LoVo (cell line): ENCODE data around the gene CRYL1.
A peak's percentile ranks its signal among the peaks of the same experiment; 100 is the strongest.

ENCODE experiments used
- DNase-seq: peaks from one replicate; pipeline ENCODE4 v3.0.0-alpha.2; 2016; ENCODE audit warnings: low spot score

CRYL1 gene

DNA sequence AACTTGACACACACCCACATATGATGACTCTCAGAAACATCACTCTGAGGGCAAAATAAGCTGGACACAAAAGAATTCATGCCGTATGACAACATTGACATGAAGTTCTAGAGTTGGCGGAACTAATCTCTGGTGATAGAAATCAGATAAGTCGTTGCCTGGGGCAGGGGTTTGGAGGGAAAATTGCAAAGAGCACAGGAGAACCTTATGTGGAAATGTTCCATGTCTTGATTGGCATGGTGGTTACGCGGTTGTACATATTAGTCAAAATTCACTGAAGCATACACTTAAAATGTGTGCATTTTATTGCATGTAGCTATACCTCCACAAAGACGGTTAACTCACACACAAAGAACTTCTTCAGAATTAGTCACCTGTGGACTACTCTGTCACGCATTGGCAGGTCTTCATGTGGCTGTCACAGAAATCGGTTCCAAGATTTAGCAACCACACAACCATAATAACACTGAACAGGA is 155.7 kb downstream of the CRYL1 start:
- DNase-seq = no peak

DNA sequence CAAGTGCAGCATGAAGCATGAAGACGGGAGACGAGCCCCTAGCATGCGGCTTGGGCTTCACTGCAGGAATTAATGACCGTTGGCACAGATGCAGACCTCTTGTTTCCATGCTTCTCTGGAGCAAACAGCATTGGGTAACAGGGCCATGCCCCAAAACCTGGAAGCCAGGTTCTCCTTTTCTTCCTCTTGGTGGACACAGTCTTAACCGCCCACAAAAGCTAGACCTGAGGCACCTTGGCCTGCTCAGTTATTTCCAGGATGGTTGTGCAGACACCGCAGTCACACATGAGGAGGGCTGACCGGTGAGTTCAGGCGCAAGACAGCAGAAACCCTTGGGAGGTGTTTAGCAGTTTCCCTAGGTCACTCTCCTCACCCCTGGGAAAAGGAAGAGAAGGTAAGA is 159.6 kb downstream of the CRYL1 start:
- no peak for DNase-seq

DNA sequence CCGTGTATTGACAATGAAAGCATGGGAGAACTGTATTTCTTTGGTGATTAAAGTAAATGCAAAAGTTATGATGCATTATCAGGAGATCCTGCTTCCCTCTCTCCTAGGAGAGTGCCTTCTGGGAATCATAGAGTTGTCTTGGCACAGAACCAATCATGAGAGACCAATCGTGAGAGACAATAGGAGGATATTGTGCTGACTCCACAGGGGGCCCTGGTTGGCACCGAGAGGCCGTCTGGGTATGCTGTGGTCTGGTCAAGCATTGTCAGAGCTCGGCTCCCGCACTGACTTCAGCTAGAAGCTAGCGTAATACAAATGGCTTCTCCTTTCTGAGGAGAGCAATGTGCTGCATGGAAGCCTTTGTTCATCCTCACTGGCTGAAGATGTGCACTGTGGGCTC is 162.1 kb downstream of the CRYL1 start:
- DNase-seq = no peak

DNA sequence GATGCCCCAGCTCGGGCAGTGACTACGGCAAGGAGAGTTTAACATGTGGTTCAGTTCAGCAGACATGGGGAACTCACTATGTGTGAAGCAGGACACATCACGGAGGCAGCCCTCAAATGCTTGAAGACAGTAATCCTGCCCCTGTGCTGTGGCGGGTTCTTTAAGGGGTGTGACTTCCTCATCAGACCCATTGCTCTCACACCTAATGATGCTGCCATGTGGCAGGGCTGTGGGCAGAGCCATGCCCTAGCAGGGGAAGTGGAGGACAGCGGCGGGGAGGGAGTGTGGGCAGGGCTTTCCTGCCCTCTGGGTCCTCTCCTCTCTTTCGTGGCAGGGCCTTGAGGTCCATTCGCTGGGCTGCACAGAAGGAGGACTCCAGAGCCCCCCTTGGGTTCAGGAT is 162.5 kb downstream of the CRYL1 start:
- no peak for DNase-seq

DNA sequence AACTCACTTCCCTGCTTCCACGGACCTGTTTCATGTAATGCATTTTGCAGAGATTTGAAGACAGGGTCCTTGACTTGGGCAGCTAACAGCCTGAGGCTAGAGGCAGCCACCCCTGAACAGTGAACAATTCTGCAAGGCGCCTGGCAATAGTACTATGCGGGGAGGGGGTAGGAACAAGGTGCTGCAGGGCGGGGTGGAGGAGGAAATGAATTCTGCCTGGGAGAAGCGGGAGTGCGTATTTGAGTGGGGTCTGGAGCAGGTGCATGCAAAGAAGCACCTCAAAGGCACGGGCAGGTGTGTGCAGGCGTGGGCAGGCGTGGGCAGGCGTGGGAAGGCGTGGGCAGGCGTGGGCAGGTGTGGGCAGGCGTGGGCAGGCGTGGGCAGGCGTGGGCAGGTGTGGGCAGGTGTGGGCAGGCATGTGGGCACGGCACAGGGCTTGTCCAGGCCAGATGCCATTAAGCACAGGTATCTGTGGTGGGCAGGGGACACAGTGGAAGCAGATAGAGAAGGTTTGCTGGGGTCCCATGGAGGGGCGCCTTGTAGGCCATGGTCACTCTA is 163.1 kb downstream of the CRYL1 start:
- no peak for DNase-seq

DNA sequence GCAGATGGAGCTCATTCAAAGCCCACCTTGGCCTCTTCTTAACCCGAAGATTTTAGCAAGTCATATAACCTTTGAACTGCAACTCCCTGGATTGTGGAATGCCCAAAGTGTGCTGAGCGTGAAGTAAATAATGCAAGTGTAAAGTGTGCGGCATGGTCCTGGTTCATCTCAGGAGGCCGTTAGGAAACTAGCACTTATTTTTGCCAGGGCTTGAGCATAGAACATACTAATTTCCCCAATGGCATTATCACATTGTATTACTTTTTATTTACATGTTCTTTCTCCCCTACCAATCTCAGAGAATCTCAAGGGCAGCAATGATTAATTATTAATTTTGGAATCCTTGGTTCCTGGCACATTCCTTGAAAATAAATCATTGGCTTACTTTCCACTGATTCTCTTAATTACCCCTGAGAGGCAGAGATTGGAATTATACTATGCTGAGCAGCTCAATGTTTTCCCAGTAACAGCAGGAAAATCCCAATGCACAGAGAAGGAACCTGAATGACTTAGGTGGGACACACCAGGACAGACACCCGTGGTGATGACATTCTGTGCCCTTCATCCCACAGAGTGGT is 164.7 kb downstream of the CRYL1 start:
- DNase-seq = no peak

DNA sequence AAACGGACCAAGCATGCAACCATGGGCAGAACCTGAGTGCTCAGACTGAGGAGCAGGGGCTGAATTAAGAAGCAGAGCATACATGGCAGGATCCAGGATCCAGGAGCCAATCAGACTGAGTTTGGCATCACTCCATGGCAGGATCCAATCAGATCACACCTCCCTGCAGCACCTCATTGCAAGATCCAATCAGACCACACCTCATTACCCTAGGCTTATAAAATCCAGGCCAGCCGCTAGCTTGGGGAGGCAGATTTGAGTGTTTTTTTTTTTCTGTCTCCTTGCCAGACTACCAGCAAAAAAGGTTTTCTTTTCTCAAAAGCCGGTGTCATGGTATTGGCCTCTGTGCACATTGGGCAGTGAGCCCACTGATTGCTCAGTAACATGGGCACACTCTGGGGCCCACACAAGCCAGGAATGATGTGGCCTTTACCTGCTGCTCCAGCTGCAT is 165.6 kb downstream of the CRYL1 start:
- DNase-seq = no peak

DNA sequence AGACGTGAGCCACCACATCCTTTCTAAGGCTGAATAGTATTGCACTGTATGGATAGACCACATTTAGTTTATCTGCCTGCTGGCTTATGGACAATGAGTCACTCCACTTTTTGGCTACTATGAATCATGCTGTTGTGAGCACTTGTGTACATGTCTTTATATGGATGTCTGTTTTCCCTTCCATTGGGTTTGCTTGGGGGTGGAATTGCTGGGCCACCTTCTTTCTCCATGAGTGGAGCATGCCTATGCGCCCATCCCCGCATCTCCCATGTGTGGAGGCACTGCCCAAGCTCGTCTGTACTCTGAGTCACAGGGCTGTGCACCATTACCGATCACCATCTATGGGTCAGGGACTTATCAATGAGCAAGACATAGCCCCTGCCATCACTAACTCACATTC is 166.3 kb downstream of the CRYL1 start:
- peak; percentile 6 for DNase-seq

DNA sequence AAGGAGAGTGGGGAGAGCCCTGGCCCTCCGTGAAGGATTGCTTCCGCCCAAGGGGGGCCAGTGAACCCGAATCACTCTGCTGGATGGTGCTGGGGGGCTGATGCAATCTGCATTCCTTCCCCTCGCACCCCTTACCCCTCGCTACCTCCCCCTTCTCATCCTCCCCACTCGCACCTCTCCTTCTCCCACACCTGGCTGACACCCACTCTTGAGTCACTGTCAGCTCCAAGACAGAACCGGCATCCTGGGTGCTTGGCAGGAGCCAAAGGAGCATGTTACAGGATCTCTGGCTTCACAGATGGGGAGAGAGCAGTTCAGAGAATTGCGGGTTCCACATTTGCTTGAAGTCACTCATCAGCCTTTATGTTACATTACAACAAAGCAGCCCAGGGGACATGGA is 167.6 kb downstream of the CRYL1 start:
- no peak for DNase-seq

DNA sequence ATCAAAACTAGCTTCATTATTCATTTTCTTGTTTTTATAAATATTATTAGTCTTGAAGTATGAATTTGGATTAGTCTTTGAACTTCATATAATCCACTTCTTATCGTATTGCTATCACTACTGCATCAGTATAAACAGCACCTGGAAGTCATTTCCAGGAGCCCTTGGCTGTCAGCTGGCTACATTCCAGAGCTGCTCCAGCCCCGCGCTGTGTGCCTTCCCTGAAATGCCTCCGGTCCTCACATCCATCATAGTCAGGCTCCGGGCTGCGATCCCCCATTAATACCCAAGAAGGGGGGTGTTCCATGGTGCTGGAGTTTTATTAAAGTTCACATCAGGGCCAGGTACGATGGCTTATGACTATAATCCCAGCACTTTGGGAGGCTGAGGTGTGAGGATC is 169.2 kb downstream of the CRYL1 start:
- DNase-seq = no peak

DNA sequence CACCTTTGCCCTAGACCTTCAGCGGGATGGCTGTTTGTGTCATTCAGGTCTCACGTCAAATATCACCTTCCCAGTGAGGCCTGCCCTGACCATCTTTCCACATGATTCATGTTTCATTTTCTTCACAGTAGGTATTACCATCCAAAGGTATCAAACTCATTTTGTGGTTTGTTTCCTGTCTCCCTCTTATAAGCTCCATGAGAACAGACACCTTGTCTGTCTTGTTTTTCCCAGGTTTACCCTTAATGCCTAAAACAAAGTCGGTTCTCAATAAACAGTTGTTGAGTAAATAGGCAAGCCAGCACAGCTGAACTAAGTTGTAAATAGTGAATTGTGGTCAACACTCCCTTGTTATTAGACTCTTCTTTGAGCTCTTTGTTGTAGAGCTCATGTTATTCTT is 170.9 kb downstream of the CRYL1 start:
- DNase-seq = no peak

DNA sequence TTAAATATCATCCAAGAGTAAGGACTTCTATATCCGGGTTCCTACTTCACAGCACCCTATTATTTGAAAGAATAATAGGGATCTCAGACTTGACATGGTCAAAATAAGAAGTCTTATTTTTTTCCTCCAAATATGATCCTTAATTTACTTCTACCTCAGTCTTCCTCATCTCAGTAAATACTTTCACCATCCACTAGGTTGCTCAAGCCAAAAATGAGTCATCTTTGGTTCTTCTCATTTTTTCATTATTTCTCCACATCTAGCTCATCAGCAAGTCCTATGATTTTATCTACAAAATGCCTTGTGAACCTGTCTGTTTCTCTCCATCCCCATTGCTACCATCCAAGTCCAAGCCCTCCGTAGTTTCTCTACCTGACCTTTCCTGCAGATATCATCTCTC is 171.7 kb downstream of the CRYL1 start:
- DNase-seq = no peak
